ENCODE measurements around the gene ASIC4. TPM values are rescaled to one million over a fixed set of nuclear protein-coding genes. Genes with fewer than 3 reads are reported as not detected.

The ASIC4 gene
- total RNA-seq, 1 experiment from 2014 or later = 2.1 TPM

DNA sequence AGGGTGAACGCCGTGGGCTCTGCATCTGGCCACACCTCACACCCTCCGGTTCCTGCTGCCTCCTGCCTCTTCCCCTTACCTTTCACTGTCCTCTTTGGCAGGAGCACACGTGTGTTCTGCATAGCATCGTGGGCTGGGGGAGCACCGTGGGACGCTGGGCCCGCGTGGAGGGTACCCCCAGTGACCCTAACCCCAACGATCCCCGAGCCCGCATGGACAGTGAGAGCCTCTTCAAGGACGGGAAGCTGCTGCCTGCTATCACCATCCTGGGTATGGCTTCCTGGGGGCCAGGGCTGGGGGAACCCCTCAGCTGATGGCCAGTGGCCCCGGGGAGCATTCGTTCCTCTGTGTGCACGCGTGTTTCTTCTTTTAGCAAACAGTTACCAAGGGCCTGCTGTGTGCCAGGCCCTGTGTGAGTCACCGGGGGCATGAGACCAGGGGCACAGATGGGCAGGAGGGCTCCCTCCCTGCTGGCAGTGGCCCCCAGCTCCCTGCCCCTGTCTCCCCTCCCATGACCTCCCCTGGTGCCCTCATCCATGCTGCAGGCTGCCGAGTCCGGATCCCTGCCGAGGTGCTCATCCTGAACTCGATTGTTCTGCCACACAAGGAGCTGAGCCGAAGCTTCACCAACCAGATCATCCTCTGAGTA is 8.0 kb upstream of the ASIC4 start:
- DNase-seq (ENCODE audit: low read depth, low spot score) (no peak), ATAC-seq (no peak)
- Histone ChIP-seq H3K4me2 (ENCODE audit: low read length) (no peak overlapping the region), H3K4me1 (ENCODE audit: control insufficient read depth in 1 of 2, insufficient read depth in 2 of 2, low read length in 2 of 2) (peaks cover 0 to 33% of the 10 kb centered on the region in 2 experiments; a peak in 2 of 4 replicates), H3K27ac (ENCODE audit: low read depth, low read length) (no peak overlapping the region), H4K20me1 (ENCODE audit: insufficient read depth) (no peaks in the 10 kb centered on the region), H3K9me3 (ENCODE audit: control insufficient read depth in 1 of 2, insufficient read depth in 1 of 2, low read depth in 1 of 2, low read length in 2 of 2) (no peaks in the 10 kb centered on the region), H3K36me3 (ENCODE audit: control insufficient read depth in 1 of 2, insufficient read depth in 2 of 2, low read length in 2 of 2) (peaks cover 6% of the 10 kb centered on the region in 2 experiments; a peak in 1 of 4 replicates), H2AFZ (ENCODE audit: low read depth, low read length, poor library complexity, severe bottlenecking) (no peak overlapping the region), H3K9me2 (ENCODE audit: insufficient read depth) (no peaks in the 10 kb centered on the region), H3K4me3 (replicated peaks in 1 of 2; ENCODE audit: low read depth in 1 of 2, low read length in 2 of 2) (no peak overlapping the region), H3K79me2 (ENCODE audit: insufficient read depth, low read length) (no peaks in the 10 kb centered on the region), H3K9ac (ENCODE audit: low read length) (no peak overlapping the region), H3K27me3 (ENCODE audit: insufficient read depth, low read length) (no peaks in the 10 kb centered on the region)
- ChIA-PET POLR2A (no interaction called here), CTCF (interaction anchor here (1.0 to 4.4 kb wide), 2 partner anchors 8 to 11 kb away, joined by 3 to 56 read pairs; partner anchors contain the start of gene GMPPA), RAD21 (ENCODE audit: low non-redundant PET in 1 of 2, low total read pairs in 2 of 2, uncharacterized antibody in 2 of 2, unreplicated experiment in 2 of 2) (no interaction called here)
- TF ChIP-seq CEBPB (IDR thresholded peaks at IDR 0.05; ENCODE audit: low read depth) (no peak), POLR2AphosphoS5 (IDR thresholded peaks at IDR 0.05; ENCODE audit: low read depth, low read length) (no peak), SIN3A (IDR thresholded peaks at IDR 0.05; ENCODE audit: low read depth) (no peak), SRF (IDR thresholded peaks at IDR 0.05; ENCODE audit: low read depth) (no peak), EZH2 (IDR thresholded peaks at IDR 0.05) (no peak), CBX3 (IDR thresholded peaks at IDR 0.05; ENCODE audit: low read depth) (no peak), FOSL1 (IDR thresholded peaks at IDR 0.05; ENCODE audit: low read depth) (no peak), ZFX (IDR thresholded peaks at IDR 0.05) (no peak), ELF1 (IDR thresholded peaks at IDR 0.05; ENCODE audit: borderline replicate concordance, low read depth) (no peak), RAD21 (IDR thresholded peaks at IDR 0.05; ENCODE audit: low read depth) (no peak), EZH2phosphoT487 (IDR thresholded peaks at IDR 0.05; ENCODE audit: borderline replicate concordance) (no peak), ZBTB33 (IDR thresholded peaks at IDR 0.05; ENCODE audit: extremely low read depth, insufficient replicate concordance, low read length) (no peak), MAX (IDR thresholded peaks at IDR 0.05) (no peak), JUND (IDR thresholded peaks at IDR 0.05) (no peak), EGR1 (IDR thresholded peaks at IDR 0.05; ENCODE audit: low read depth) (no peak), YY1 (IDR thresholded peaks at IDR 0.05; ENCODE audit: extremely low read depth, insufficient replicate concordance, low read depth, low read length) (no peak)
- TF ChIP-seq, protein P1, sequence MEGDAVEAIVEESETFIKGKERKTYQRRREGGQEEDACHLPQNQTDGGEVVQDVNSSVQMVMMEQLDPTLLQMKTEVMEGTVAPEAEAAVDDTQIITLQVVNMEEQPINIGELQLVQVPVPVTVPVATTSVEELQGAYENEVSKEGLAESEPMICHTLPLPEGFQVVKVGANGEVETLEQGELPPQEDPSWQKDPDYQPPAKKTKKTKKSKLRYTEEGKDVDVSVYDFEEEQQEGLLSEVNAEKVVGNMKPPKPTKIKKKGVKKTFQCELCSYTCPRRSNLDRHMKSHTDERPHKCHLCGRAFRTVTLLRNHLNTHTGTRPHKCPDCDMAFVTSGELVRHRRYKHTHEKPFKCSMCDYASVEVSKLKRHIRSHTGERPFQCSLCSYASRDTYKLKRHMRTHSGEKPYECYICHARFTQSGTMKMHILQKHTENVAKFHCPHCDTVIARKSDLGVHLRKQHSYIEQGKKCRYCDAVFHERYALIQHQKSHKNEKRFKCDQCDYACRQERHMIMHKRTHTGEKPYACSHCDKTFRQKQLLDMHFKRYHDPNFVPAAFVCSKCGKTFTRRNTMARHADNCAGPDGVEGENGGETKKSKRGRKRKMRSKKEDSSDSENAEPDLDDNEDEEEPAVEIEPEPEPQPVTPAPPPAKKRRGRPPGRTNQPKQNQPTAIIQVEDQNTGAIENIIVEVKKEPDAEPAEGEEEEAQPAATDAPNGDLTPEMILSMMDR (IDR thresholded peaks at IDR 0.05 in 2 of 3, conservative IDR thresholded peaks at IDR 0.05 in 1 of 3; ENCODE audit: borderline replicate concordance in 1 of 3, insufficient read depth in 1 of 3, low read depth in 2 of 3, low read length in 2 of 3) = no peak
- BruUV-seq (replicated peaks) = TSS peak; percentile 9
- intact Hi-C loops (cut with micrococcal nuclease) = no loop called here
